ENCODE measurements around the gene FAM167B.
"Not testable (repeated sequence)": the region's sequence is repeated elsewhere in the genome, so short reads cannot be mapped to it uniquely, and the experiment has no call there.

Gene FAM167B

DNA sequence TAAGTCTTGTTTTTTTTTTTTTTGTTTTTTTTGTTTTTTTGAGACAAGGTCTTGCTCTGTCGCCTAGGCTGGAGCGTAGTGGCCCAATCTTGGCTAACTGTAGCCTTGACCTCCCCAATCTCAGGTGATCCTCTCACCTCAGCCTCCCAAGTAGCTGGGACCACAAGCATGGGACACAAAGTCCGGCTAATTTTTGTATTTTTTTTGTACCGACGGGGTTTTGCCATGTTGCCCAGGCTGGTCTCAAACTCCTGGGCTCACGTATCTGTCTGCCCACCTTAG lies 10.1 kb downstream of the FAM167B start:
- DNase-seq (ENCODE audit: low read depth, low spot score): no peak

- DNase-seq (ENCODE audit: low read depth, low spot score): not testable (repeated sequence)
These were observed 16.2 kb downstream of the FAM167B start for GRCh38 chr1:32263236-32263593.

DNA sequence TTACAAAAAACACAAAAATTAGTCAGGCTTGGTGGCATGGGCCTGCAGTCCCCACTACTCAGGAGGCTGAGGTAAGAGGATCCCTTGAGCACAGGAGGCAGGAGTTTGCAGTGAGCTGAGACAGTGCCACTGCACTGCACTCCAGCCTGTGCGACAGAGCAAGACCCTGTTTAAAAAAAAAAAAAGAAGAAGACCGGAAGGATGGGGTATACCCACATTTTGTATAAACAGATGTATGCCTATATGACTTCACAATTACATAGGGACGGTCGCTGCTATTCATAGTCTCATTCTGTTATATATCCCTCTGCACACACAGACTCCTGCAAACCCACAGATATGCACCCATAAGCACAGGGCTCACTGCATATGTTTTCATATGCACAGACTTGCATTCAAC lies 16.7 kb downstream of the FAM167B start:
- no peak for DNase-seq (ENCODE audit: low read depth, low spot score)

GRCh38 chr1:32265846-32266245 lies 18.8 kb downstream of the FAM167B start:
- no peak for DNase-seq (ENCODE audit: low read depth, low spot score)

DNA sequence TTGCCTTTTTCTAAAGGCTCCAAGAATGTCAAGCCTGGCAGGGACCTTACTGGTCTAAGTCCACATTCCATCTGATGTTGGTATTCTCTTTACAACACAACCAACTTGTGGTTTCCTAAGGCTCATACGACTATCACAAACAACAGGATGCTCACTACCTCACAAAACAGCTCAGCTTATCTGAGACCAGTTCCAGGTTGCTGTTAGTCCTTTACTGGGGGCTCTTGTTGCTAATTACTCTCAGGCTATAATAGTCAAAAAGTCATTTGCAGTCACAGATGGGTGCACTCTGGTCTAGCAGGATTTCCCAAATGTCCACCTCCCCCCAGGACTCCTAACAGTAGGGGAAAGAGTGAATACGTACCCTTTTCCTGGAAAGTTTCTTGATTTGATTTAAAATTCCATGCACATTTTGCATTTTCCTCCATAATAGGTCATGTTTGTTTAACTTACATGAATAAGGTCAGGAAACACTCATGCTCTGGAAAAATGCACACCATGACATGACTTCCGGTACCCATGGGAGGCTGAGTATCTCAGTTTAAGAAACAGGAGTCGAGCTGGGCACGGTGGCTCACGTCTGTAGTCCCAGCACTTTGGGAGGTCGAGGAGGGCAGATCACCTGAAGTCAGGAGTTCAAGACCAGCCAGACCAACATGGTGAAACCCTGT lies 20.0 kb downstream of the FAM167B start:
- DNase-seq (ENCODE audit: low read depth, low spot score): peak; percentile 45

DNA sequence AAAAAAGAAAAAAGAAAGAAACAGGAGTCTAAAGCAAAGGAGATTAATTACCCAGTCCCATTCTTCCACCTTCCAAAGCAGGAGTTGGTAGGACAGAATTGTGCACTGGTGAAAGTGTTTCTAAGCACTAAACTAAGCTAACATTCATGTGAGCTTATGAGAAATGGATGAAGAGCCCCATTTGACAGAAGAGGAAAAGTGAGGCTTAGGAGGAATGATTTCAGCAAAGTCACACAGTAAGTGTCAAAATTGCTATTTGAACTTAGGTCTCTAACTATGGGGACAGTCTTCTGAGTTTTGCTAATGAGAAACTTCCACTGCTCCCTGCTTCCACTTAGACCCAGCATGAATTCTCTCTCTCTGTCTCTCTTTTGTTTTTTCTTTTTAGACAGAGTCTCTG lies 22.7 kb downstream of the FAM167B start:
- no peak for DNase-seq (ENCODE audit: low read depth, low spot score)

DNA sequence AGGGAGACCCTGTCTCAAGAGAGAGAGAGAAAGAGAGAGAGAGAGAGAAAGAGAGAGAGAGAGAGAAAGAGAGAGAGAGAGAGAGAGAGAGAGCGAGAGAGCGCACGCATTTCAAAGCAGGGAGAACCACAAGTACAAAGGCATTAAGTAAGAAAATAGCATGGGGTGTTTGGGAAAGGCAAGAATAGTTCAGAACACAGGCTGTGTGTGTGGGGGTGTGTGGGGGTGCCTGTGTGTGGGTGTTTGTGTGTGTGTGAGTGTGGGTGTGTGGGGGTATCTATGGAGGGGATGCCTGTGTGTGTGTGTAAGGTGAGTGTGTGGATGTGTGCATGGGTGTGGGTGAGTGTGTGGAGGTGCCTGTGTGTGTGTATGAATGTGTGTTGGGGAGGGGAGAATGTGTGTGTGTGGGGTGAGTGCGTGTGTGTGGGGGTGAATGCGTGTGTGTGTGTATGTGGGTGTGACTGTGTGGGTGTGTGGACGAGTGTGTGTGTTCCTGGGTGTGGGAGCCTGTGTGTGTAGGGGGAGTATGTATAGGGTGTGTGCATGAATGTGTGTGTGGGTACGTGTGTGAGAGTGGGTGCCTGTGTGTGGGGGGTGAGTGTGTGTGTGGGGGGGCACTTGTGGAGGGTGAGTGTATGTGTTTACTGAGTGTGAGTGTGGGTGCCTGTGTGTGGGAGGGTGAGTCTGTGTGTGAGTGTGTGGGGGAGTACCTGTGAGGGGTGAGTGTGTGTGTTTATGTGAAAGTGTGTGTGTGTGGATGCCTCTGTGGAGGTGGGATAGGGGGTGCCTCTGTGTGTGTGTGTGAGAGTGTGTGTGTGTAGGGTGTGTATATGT lies 25.8 kb downstream of the FAM167B start:
- DNase-seq (ENCODE audit: low read depth, low spot score): no peak

GRCh38 chr1:32273391-32274208 lies 26.6 kb downstream of the FAM167B start:
- DNase-seq (ENCODE audit: low read depth, low spot score): peak; percentile 30

DNA sequence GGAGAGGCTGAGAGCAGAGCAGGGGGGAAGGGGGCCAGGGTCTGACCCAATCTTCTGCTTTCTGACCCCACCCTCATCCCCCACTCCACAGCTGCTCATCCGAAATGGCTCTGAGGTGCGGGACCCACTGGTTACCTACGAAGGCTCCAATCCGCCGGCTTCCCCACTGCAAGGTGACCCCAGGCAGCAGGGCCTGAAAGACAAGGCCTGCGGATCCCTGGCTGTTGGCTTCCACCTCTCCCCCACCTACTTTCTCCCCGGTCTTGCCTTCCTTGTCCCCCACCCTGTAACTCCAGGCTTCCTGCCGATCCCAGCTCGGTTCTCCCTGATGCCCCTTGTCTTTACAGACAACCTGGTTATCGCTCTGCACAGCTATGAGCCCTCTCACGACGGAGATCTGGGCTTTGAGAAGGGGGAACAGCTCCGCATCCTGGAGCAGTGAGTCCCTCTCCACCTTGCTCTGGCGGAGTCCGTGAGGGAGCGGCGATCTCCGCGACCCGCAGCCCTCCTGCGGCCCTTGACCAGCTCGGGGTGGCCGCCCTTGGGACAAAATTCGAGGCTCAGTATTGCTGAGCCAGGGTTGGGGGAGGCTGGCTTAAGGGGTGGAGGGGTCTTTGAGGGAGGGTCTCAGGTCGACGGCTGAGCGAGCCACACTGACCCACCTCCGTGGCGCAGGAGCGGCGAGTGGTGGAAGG lies 27.8 kb downstream of the FAM167B start:
- no peak for DNase-seq (ENCODE audit: low read depth, low spot score)

GRCh38 chr1:32275424-32275823 lies 28.4 kb downstream of the FAM167B start:
- peak; percentile 27 for DNase-seq (ENCODE audit: low read depth, low spot score)

DNA sequence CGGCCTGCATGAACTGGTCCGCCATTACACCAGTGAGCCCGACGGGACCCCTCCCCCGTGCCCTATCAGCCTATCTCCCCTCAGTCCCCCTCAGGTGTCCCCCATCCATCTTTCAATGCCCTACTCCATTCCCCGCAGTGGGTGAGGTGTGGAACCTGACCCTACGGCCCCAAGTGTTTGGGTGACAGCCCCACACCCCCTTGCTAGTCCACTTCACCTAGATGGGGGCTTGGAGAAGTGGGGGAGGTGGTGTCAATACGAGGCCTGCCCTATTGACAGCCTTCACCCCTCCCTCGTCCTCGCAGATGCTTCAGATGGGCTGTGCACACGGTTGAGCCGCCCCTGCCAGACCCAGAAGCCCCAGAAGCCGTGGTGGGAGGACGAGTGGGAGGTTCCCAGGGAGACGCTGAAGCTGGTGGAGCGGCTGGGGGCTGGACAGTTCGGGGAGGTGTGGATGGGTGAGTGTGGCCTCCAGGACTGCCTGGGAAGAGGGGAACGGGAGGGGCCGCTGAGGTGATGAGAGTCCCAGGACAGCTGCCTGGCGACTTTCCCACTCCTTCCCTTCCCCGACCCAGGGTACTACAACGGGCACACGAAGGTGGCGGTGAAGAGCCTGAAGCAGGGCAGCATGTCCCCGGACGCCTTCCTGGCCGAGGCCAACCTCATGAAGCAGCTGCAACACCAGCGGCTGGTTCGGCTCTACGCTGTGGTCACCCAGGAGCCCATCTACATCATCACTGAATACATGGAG lies 29.2 kb downstream of the FAM167B start:
- DNase-seq (ENCODE audit: low read depth, low spot score): no peak

- not testable (repeated sequence) for DNase-seq (ENCODE audit: low read depth, low spot score)
These were observed 37.8 kb downstream of the FAM167B start for GRCh38 chr1:32284777-32285176.

DNA sequence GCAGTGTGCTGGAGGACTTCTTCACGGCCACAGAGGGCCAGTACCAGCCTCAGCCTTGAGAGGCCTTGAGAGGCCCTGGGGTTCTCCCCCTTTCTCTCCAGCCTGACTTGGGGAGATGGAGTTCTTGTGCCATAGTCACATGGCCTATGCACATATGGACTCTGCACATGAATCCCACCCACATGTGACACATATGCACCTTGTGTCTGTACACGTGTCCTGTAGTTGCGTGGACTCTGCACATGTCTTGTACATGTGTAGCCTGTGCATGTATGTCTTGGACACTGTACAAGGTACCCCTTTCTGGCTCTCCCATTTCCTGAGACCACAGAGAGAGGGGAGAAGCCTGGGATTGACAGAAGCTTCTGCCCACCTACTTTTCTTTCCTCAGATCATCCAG lies 38.6 kb downstream of the FAM167B start:
- DNase-seq (ENCODE audit: low read depth, low spot score): no peak

- DNase-seq (ENCODE audit: low read depth, low spot score): no peak
These were observed 39.7 kb downstream of the FAM167B start for GRCh38 chr1:32286763-32287162.

DNA sequence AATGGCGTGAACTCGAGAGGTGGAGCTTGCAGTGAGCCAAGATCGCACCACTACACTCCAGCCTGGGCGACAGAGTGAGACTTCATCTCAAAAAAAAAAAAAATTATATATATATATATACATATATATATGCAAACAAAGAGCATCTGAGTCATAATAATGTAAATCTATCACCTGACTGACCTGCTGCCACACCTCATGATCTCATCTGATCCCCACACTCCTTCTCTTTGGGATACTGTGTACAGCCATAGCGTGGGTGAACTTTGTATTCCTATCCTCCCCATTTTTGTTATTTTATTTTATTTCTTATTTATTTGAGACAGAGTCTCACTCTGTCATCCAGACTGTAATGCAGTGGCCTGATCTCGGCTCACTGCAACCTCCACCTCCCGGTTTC lies 42.2 kb downstream of the FAM167B start:
- DNase-seq (ENCODE audit: low read depth, low spot score): no peak

GRCh38 chr1:32291145-32291707 lies 44.2 kb downstream of the FAM167B start:
- DNase-seq (ENCODE audit: low read depth, low spot score): peak; percentile 29

DNA sequence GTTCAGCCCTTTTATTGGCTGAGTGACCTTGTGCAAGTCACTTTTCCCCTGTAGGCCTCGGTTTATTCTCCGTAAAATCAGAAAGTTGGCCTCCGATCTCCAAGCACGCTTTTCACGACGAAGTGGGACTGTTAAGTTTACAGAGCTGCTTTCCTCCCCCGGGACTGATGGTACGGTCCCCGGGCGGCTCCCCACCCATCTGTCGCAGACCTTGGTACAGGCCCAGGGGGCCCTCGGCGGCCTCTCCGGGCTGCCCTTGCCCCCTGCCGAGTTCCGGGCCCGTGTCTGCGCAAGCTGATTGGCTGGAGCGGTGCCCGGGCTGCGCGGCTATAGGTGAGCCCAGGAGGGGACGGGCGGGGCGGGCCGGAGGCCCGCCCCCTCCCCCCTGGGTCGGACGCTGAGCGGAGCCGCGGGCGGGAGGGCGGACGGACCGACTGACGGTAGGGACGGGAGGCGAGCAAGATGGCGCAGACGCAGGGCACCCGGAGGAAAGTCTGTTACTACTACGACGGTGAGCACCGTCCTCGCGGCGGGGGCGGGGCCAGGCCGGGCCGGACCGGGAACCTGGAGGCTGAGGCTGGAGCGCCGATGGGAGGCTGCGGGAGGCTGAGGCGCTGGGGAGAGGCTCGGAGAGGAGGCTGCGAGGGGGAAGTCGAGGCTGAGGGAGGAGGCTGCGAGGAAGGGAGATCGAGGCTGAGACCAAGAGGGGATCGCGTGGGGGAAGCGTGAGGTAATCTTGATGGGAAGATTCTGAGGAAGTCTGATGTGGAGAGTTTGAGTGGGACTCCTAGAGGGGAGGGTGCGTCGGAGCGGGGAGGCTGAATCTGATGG lies 44.9 kb downstream of the FAM167B start, which contains the start of gene HDAC1:
TSS of gene HDAC1 (plus strand) at position 376 of the 831 bp plus-strand sequence. CDS start at position 463, 87 bp downstream.
- peak; percentile 98 for DNase-seq (ENCODE audit: low read depth, low spot score)

DNA sequence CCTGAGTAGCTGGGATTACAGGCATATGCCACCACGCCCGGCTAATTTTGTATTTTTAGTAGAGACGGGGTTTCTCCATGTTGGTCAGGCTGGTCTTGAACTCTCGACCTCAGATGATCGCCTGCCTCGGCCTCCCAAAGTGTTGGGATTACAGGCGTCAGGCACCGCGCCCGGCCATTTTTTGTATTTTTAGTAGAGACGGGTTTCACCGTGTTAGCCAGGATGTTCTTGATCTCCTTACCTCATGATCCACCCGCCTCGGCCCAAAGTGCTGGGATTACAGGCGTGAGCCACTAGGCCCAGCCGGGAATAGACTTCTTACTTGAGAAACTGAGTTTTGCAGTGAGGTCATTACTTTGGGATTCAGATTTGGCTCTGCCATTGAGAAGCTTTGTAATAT lies 51.2 kb downstream of the FAM167B start:
- DNase-seq (ENCODE audit: low read depth, low spot score): not testable (repeated sequence)
